ENCODE measurements around the gene DENND1A.

Gene DENND1A

GRCh38 chr9:123528501-123528900 is 401.4 kb downstream of the DENND1A start:
- no peak overlapping the region for H3K4me3 ChIP-seq (ENCODE audit: low read depth, low read length)
- no peak for TF ChIP-seq CTCF (IDR thresholded peaks at IDR 0.05; ENCODE audit: low read depth, low read length)

GRCh38 chr9:123527981-123528380 is 401.9 kb downstream of the DENND1A start:
- no peak overlapping the region for H3K4me3 ChIP-seq (ENCODE audit: low read depth, low read length)
- TF ChIP-seq CTCF (IDR thresholded peaks at IDR 0.05; ENCODE audit: low read depth, low read length): no peak

- TF ChIP-seq CTCF (IDR thresholded peaks at IDR 0.05; ENCODE audit: low read depth, low read length): no peak
- H3K4me3 ChIP-seq (ENCODE audit: low read depth, low read length): no peak overlapping the region
These were observed 404.0 kb downstream of the DENND1A start for GRCh38 chr9:123525957-123526356.

GRCh38 chr9:123525424-123525823 is 404.5 kb downstream of the DENND1A start:
- no peak overlapping the region for H3K4me3 ChIP-seq (ENCODE audit: low read depth, low read length)
- TF ChIP-seq CTCF (IDR thresholded peaks at IDR 0.05; ENCODE audit: low read depth, low read length): no peak

GRCh38 chr9:123524866-123525265 is 405.1 kb downstream of the DENND1A start:
- no peak overlapping the region for H3K4me3 ChIP-seq (ENCODE audit: low read depth, low read length)
- TF ChIP-seq CTCF (IDR thresholded peaks at IDR 0.05; ENCODE audit: low read depth, low read length): no peak

- no peak for TF ChIP-seq CTCF (IDR thresholded peaks at IDR 0.05; ENCODE audit: low read depth, low read length)
- H3K4me3 ChIP-seq (ENCODE audit: low read depth, low read length): no peak overlapping the region
These were observed 406.1 kb downstream of the DENND1A start for GRCh38 chr9:123523845-123524244.

- TF ChIP-seq CTCF (IDR thresholded peaks at IDR 0.05; ENCODE audit: low read depth, low read length): no peak
These were observed 406.9 kb downstream of the DENND1A start for GRCh38 chr9:123523001-123523400.

More at GRCh38 chr9:123523001-123523400, 406.9 kb downstream of the DENND1A start:
- H3K4me3 ChIP-seq (ENCODE audit: low read depth, low read length): no peak overlapping the region
